EH (cell line): ENCODE results near the gene ZNF3.

ENCODE experiments used
- DNase-seq: peaks from one replicate; pipeline ENCODE4 v3.0.0-alpha.2; 2015; ENCODE audit warnings: low read depth

The ZNF3 gene

GRCh38 chr7:100109521-100110163 is 28.1 kb upstream of the ZNF3 start:
- DNase-seq, result no peak

GRCh38 chr7:100107890-100108289 is 26.4 kb upstream of the ZNF3 start:
- no peak for DNase-seq

- no peak for DNase-seq
These were observed 25.7 kb upstream of the ZNF3 start for GRCh38 chr7:100107125-100107737.

- no peak for DNase-seq
These were observed 25.1 kb upstream of the ZNF3 start for GRCh38 chr7:100106633-100107032.

GRCh38 chr7:100105534-100105933 is 24.0 kb upstream of the ZNF3 start:
- no peak for DNase-seq

- DNase-seq, result peak; percentile 93
These were observed 21.7 kb upstream of the ZNF3 start for GRCh38 chr7:100102950-100103840.

GRCh38 chr7:100101016-100101862 is 19.7 kb upstream of the ZNF3 start, which contains the start of the genes AP4M1 and MCM7:
AP4M1 (plus strand) TSS chr7:100101643; CDS start chr7:100101715, 72 bp downstream.
MCM7 (minus strand) TSS chr7:100101397; CDS start chr7:100101294, 103 bp downstream.
- DNase-seq, result peak; percentile 99

GRCh38 chr7:100100420-100101015 is 19.0 kb upstream of the ZNF3 start:
- DNase-seq, result peak; percentile 97

- DNase-seq, result no peak
These were observed 17.9 kb upstream of the ZNF3 start for GRCh38 chr7:100099452-100099851.

GRCh38 chr7:100098913-100099312 is 17.4 kb upstream of the ZNF3 start:
- DNase-seq, result no peak

GRCh38 chr7:100095704-100096103 is 14.2 kb upstream of the ZNF3 start:
- DNase-seq, result no peak

- no peak for DNase-seq
These were observed 13.8 kb upstream of the ZNF3 start for GRCh38 chr7:100095289-100095688.

- DNase-seq, result no peak
These were observed 12.5 kb upstream of the ZNF3 start for GRCh38 chr7:100093925-100094486.

GRCh38 chr7:100093498-100093897 is 12.0 kb upstream of the ZNF3 start:
- no peak for DNase-seq

GRCh38 chr7:100093054-100093453 is 11.5 kb upstream of the ZNF3 start:
- DNase-seq, result no peak

GRCh38 chr7:100091411-100092181 is 10.1 kb upstream of the ZNF3 start:
- peak; percentile 73 for DNase-seq

GRCh38 chr7:100090527-100091410 is 9.2 kb upstream of the ZNF3 start:
- no peak for DNase-seq

- peak; percentile 61 for DNase-seq
These were observed 8.1 kb upstream of the ZNF3 start for GRCh38 chr7:100089458-100090196.
